Measurements from ENCODE around the gene SNORC.

DNA sequence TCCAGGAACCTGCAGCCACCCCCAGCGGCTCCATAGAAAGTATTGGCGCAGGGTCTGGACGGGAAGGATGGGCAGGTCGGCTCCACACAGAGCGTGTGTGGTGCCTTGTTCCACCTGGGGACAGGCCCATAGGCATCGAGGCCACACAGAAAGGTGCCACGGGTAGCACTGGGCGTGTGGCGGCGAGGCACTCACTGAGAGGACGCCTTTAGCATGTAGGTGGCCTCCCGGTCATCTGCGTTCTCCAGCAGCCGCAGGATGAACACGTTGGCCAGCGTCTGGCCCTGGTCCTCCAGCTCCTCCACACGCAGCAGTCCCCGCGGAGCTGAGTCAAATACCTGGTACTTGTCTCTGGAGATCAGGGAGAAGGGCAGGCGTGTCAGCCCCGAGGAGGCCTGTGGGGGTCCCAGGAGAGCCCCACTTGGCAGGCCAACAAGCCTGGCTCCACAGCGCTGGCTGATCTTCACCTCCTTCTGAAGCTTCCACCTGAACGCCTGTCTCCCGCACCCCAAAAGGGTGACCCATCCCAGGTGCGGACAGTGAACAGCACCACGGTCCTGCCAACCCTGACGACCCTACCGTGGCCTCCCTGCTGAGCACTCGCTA is 13.2 kb downstream of the SNORC start:
- TF ChIP-seq, protein P1, sequence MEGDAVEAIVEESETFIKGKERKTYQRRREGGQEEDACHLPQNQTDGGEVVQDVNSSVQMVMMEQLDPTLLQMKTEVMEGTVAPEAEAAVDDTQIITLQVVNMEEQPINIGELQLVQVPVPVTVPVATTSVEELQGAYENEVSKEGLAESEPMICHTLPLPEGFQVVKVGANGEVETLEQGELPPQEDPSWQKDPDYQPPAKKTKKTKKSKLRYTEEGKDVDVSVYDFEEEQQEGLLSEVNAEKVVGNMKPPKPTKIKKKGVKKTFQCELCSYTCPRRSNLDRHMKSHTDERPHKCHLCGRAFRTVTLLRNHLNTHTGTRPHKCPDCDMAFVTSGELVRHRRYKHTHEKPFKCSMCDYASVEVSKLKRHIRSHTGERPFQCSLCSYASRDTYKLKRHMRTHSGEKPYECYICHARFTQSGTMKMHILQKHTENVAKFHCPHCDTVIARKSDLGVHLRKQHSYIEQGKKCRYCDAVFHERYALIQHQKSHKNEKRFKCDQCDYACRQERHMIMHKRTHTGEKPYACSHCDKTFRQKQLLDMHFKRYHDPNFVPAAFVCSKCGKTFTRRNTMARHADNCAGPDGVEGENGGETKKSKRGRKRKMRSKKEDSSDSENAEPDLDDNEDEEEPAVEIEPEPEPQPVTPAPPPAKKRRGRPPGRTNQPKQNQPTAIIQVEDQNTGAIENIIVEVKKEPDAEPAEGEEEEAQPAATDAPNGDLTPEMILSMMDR (IDR thresholded peaks at IDR 0.05), result no peak
- TF ChIP-seq POLR2AphosphoS5 (IDR thresholded peaks at IDR 0.05), result no peak
- TF ChIP-seq POLR2A (IDR thresholded peaks at IDR 0.05), result no peak
